Endometrium (tissue), 2 donors: ENCODE results near the gene PTPMT1.

Source experiments
- FAIRE-seq: peaks from 2 replicates; lab custom pipeline; 2012; peaks lifted over from hg19 to GRCh38; lab: Jason Lieb, UNC
- donor health status: control.
- donor health status: control.

PTPMT1 gene

DNA sequence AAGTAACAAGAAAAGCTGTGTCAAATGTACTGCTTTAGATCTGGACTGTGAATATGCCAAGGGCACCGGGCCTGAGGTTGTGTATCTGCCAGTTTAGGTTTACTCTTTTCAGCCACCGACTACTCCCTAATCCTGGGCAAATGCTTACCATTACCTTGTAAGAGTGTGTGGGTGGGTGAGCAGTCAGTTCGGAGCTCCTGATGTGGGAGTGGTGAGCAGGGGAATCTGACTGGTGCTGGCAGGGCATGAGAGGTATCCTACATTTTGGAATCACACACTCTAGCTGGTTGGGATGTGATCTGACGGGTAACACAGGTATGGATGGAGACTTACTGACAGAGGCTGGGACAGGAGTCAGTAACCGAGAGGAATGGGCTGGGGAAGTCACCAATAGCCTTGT lies 18.4 kb downstream of the PTPMT1 start:
- FAIRE-seq, result no peak

DNA sequence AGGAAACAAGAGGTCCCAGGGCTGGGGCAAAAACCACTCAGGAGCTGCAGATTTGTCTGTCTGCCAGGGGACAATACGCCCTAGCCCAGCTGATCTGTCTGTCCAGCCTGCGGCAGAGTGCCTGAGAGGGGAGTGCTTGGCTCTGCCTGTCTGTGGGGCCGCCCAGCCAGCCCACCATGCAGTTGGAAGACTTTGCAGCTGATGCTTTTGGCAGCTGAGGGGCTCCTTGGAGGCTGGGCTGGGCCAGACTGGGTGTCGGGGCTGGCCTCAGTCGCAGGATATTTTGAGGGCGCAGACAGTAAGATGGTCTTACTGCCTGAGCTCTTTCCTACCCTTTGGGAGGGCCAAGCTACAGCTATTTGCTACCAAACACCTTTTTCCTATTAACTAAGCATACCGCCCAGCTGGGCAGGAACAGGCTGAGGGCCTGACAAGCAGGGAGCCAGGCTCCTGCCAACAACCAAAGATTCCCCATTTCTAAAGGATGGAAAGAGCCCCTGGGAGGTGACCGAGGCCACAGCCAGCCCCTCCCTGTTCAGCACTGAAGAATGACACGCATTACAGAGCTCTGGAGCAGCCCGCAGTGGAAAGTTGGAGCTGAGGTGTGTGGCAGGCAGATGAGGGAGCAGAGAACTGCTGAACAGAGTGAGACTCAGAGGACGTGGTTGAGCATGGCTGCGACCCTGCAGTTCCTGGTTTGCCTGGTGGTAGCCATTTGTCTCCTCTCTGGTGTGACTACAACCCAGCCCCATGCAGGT lies 20.9 kb downstream of the PTPMT1 start, which contains the start of gene FAM180B:
Gene FAM180B, plus strand, starts transcription at position 581 of the 758 bp plus-strand sequence. Its CDS starts 91 bp downstream, at position 672.
- no peak for FAIRE-seq

DNA sequence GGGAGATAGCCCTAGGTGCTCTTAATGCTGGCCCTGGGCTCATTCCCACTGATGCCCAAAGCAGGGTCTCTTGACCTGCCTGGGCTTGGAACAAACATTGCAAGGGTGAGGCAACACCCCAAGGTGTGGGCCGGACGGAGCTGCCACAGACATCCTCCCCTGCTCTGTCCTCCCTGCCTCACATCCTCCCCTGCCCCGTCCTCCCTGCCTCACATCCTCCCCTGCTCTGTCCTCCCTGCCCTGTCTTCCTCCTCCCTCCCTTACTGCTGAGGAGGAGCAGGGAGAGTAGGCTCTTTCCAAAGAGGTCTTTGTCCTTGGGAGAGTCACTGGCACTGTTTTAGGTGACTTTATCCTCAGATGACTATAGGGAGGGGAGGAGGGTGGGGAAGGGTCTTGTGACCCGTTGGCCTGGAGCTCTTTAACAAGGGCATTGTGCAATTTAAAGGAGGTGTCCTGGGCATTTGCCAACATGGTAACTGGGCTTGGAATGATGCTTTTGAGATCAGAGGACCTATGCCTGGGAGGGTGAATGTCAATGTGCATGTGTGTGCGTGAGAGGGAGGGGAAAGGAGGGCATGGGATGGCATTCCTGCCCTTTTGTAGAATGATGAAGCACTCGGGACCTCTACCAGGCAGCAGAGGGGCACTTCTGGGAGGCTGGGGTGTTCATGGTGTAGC lies 21.8 kb downstream of the PTPMT1 start:
- no peak for FAIRE-seq

DNA sequence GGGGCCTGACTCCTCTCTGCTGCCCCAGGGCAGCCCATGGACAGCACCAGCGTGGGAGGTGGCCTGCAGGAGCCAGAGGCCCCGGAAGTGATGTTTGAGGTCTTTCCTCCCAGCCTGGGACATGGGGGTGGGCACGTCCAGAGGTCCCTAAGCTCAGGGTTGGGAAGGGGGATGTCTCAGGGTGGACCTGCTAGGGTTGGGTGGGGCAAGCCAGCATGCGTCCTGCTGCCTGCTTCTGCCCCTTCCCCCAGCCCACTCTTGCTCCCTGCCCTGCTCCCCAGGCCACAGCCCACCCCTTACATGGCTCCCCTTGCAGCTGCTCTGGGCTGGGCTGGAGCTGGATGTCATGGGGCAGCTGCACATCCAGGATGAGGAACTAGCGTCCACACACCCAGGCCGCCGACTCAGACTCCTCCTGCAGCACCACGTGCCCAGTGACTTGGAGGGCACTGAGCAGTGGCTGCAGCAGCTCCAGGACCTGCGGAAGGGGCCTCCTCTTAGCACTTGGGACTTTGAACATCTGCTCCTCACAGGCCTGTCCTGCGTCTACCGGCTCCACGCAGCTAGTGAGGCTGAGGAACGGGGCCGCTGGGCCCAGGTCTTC lies 22.4 kb downstream of the PTPMT1 start:
- no peak for FAIRE-seq

DNA sequence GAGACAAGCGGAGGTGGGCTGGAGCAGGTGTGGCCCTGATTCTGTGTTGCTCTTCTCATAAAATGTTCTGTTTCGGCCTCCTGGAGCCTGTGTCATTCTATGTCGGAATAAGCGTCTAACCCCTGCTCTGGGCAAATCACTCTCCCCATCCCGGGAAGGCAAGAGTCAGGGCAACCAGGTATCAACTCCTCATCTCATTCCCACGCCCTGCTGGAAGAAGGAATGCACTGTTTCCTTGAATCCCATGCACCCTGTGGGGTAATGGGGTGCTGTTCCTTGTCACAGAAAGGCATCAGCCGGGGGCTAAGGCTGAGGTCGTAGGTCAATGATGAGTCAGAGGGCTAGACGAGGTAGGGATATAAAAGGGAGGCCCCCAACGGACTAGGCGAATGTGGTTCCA lies 23.7 kb downstream of the PTPMT1 start:
- no peak for FAIRE-seq

DNA sequence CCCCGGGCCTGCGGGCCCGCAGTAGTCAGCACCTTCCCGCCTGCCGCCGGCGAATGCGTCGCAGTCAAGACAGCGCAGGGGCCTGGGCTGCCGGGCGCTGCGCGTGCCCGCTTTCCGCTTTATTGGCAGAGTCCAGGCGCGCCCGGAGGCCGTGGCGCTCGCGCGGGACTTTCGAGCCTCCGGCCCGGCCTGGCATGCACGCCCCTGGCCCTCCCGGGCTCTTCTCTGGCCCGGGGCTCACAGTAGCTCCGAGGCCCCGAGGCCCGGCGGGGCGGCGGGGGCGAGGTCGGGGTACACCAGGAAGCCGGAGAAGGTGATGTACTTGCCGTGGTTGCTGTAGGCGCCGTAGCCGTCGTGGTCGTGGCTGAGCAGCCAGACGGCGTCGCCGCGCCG lies 24.2 kb downstream of the PTPMT1 start:
- no peak for FAIRE-seq

DNA sequence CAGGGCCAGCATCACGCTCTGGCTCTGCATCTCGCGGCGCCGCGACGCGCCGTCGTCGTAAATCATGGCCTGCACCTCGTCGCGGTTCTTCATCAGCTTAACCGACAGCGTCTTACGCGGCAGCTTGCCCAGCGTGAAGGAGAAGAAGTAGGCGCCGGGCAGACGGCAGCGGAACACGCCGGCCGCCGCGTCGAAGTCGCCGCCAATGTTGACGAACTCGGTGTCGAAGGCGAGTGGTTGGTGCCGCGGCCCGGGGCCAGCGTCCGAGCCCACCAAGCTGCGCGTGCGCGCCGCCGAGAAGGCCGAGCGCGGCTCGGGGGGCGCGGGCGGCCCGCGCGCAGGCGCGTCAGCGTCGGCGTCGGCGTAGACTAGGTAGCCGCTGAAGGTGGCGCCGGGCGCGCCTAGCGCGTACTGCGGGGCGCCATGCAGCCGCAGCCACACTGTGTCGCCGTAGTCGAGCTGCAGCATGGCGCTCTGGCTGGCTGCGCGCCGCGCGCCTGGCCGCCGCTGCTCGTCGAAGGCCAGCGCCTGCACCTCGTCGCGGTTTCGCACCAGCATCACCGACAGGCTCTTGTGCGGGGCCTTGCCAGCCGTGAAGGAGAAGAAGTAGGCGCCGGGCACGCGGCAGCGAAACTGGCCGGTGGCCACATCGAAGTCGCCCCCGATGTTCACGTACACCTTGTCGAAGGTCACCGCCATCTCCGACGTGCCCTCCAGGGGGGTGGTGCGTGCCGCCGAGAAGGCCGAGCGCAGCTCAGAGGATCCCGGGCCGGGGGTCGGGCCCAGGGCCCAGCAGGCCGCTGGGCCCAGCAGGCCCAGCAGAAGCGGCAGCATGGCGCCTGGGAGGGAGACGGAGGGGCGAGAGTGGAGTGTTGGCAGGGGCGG lies 24.8 kb downstream of the PTPMT1 start:
- no peak for FAIRE-seq

DNA sequence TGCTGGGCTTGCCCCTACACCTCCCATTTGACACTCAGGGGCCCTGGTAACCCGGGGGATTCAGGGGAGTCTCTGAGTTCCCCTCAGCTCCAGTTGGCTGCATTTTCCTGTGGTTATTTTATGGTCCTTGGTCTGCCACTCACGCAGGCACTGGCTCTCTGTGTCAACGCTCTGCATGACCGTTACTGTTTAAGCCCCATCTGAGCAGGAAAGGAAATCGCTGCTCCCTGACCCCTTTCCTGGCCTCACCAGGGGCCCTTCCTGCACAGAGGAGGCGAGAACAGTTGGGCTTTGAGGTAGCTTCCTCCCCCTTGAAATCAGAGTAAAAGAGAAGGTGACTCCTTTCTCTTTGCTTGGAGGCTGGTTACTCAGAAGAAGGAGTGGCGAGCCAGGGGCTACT lies 26.4 kb downstream of the PTPMT1 start:
- no peak for FAIRE-seq

DNA sequence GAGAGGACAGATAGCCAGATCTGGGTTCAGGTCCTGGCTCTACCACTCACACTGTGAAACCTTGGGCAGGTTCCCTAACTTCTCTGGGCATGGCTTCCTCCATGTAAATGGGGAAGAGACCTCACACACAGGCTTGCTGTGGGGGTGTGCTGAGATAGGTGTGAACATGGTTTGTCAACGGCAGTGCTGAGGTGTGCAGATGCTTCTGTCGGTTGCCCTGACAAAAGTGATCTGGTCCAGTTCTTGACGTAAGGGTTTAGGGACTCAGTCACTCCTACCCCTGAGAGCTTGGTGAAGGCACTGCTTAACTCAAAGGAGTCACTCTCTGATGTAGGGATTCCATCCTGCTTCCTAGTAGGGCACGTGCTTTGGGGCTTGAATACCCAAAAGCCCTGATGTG lies 26.9 kb downstream of the PTPMT1 start:
- no peak for FAIRE-seq

DNA sequence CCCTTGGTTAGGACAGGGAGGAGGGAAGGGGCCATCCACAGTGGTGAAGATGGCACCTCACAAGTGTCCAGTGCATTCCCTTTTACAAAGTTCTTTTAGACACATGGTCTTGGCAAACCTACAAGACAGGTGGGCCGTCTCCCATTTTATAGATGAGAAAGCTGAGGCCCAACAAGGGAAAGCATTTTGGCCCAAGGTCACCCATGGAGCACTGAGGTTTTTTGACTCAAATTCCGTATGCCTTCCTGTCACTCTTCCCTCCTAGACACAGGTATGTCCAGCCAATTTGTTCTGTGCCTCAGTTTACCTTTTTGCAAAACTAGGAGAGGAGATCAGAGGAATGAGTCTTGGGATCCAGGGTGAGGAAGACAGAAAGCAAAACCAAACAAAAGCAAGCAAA lies 27.6 kb downstream of the PTPMT1 start:
- FAIRE-seq, result no peak

DNA sequence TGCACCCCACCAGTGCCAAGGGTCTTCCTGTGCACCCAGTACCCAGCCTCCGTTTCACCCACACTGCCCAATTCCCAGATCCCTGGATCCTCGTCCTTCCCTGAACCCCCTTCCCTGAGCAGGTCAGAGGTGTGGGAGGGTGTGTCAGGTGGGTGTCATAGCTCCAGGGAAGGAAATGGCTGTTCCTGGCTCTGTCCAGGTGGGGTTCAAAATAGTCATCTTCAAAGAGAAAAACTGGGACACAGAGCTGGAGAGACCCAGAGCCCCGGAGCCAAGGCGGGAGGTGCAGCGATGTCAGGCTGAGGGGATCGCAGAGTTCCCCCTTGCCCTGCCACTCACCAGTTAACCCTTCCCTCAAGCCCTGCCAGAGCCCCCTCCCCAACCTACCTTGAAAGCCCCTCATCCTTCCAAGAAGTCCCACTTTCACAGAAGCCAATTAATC lies 28.1 kb downstream of the PTPMT1 start:
- FAIRE-seq, result no peak

DNA sequence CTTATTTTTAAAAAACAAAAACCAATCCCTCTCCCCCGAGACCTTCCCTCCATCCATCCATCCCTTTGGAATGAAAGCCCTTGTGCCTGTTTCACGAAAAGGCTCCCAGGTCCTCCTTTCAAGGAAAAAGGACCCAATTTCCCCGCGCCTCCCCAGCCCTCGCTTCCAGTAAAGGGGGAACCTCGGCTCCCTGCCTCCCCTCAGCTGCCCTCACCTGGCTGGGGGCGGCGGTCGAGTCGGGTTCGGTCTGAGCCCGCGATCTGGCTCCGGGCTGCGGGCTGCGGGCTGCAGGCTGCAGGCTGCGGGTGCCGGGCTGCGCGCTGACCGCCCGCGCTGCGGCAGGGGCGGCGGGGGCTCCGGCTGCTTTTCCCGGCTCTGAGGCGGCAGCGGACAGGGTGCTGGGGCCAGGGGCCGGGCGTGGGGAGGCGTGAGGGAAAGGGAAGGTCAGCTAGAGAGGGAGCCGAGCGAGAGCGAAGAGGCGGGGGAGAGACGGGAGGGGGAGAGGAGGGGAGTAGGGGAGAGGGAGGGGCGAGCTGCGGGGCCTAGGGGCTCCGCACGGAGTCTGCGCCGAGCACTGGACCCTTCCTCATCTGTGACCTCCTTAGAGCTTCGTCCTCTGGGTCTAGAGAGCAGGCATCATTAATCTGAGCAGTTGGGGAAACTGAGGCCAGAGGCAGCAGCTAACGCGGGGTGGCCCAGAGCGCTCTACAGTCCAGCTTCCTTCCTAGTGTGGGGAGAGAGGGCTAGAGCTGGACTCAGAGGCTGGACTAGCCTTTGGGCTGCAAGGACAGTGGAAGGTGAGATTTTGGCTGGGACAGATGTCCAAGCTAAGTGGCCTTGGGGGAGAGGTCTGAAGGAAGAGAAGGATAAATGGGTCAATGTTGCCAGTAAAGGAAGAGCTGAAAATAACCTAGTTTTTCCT lies 28.8 kb downstream of the PTPMT1 start, which contains the start of gene C1QTNF4:
Gene C1QTNF4, minus strand, starts transcription at position 478 of the 922 bp plus-strand sequence. CDS start 3,601 bp downstream, outside the sequence.
- no peak for FAIRE-seq

DNA sequence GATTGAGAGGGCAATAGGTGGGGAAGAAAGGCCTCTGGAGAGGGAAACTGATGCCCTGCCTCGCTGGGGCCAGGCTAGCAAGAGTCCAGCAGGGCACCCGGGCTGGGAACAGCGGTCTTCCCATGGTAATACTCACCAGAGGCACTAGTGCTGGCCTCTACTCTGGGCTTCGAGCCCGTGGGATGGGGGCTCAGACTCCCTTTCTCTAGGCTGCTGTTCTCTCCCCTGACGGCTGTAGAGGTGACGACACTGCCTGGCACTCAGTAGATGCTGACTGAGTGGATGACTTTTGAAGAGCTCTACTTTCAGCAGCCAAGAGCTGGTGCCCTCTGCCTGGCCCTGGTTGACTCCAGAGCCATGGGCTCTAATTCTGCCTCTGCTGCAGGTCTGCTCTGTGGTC lies 29.6 kb downstream of the PTPMT1 start:
- no peak for FAIRE-seq

DNA sequence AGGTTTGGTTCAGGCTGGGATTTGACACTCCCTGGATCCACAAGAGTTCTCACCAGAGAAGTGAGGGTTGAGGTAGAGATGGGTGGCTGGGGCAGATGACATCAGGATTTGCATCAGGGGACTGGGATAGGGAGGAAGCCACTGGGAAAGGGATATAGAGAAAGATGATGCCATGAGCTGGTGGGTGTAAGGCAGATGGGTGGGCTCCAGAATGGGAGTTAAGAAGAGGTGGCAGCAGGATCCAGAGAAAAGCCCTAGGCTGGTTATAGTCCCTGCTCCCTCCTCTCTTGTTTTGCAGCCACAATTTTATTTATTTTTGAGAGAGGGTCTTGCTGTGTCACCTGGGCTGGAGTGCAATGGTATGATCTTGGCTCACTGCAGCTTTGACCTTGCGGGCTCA lies 30.6 kb downstream of the PTPMT1 start:
- FAIRE-seq, result no peak

DNA sequence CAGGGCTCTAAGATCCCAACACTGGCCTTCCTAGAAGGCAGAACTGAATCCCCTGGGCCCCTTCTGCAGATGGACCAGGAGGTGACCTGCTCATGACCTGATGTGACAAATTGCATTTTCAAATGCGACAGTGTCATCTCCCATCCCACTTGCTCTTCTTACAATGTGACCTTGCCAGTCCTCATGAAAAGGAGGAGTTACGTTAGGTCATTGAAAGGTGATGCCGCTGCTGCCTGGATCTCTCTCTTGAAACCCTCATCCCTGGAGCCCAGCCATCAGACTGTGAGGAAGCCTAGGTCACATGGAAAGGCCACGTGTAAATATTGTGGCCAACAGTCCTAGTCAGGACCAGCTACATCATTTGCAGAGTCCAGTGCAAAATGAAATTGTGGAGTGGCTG lies 34.5 kb downstream of the PTPMT1 start:
- FAIRE-seq, result no peak

DNA sequence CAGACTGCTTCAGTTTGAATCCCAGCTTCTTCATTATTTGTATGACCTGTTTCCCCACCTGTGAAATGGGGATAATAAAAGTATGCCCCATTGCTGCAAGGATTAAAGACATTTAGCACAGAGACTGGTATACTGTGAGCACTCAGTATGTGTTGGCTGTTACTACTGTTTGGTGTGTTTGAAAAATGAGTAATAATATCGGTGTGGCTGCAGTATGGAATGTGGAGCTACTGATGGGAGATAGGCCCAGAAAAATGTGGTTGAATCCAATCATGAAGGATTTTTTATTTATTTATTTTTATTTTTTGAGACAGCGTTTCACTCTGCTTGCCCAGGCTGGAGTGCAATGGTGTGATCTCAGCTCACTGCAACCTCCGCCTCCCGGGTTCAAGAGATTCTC lies 37.9 kb downstream of the PTPMT1 start:
- no peak for FAIRE-seq

DNA sequence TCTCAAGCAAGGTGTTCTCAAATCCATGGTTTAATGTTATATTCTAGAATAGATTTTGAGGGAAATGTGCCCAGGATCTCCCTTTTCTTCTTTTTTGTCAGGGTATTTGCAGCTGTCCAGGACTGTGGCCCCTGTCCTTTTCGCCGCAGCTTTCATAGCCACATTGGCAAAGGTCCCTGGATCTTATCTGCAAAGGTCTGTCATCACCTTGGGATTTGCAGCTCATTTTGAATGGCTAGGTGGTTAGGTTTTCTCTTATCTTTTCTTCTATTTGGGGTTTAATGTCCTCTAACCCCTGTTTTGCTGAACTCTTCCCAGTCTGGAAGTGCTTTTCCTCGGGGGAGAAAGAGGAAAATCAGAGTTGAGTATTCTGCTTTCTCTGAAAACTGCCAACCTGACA lies 40.5 kb downstream of the PTPMT1 start:
- no peak for FAIRE-seq

DNA sequence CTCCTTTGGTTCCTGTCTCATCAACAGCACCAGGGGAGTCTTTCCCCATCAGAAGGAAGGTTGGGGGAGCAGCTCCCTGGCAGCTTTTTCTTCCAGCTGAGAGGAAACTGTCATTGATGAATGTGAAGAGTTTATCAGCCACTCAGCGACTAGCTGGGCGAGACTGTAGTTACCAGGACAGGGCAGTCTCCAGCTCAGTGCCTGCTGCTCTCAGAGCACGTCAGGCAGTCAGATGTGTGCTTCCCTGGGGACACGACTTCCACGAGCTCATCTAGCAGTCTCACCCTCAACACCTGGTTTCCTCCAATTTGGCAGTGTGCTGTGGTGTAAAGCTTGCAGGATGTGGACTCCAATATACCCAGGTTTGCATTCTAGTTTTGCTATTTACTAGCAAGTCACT lies 41.3 kb downstream of the PTPMT1 start:
- FAIRE-seq, result no peak

DNA sequence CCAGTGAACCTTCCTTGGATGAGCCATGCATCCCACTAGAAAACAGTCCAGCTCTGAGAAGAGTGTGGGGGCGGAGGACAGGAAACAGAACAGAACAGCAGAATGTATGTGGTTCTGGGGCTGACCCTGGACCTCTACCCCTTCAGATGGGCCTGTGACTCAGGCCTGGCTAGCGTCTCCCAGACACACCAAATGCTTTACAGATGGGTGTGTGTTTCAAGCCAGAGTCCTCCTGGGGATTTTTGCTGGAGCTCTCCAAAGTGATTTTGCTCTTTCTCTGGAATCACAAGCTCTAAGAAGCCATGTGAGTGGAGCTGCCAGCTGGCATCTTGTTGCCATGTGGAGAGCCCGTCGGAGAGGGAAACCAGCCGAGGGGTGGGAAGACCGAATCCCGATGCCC lies 42.0 kb downstream of the PTPMT1 start:
- no peak for FAIRE-seq

DNA sequence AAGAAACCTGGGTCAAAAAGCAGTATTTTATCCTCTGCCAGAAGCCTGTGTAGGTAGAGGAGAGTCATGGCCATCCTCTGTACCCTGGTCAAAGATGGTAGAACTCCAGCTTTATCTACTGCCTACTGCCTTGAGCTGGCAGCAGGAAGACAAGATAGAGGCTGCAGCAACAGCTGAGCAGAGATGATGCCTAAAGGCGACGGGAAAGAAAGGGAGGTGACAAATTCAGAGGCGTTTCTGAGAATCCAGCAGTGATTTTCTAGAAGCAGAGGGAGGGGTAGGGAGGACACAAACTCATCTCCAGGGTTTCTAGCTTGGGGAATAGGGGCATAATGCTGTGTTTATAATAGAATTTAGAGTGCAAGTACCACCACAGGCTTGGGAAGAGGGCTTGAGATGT lies 44.3 kb downstream of the PTPMT1 start:
- no peak for FAIRE-seq

DNA sequence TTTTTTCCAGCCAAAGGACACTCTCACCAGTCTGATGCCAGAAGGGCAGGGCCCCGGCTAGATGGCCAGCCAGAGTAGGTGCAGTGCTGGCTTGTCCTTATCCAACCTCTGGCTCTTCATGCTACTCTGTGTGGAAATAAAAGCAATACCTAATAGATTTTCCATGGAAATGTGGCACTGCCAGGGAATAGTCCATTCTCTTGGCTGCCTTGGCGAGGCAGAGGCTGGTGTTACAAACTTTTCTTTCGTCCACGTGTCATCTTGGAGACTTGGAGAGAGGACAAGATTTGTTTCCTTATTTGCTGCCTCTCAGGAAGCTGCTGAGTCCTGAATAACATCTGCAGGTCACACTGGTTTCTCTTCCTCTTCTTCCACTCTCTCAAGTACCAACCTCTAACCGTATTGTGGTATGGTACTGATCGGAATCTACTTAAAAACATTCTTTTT lies 46.0 kb downstream of the PTPMT1 start:
- no peak for FAIRE-seq
